ENCODE data around the gene PSMD5.
A peak's percentile ranks its signal among the peaks of the same experiment; 100 is the strongest.

- peak in 1 of 2 donors; percentile 3 for TF ChIP-seq CTCF (conservative IDR thresholded peaks at IDR 0.05 in 1 of 2, IDR thresholded peaks at IDR 0.05 in 1 of 2; ENCODE audit: low read depth in 1 of 2, low read length in 2 of 2)
- TF ChIP-seq EZH2 (IDR thresholded peaks at IDR 0.05; ENCODE audit: low read length, missing control alignments): no peak
Measured at GRCh38 chr9:120875954-120876841, 33.5 kb upstream of the PSMD5 start.

Data from fibroblast of lung (primary cell).